GM18520 (cell line): ENCODE results near the gene SFRP5.

ENCODE experiments used
- ATAC-seq: cut with Tn5 transposase; IDR thresholded peaks from one replicate; pipeline ENCODE4 v1.9.1; 2021; ENCODE audit not compliant: unreplicated experiment

SFRP5 gene

GRCh38 chr10:97743169-97743943 lies 28.4 kb downstream of the SFRP5 start:
- no peak for ATAC-seq

GRCh38 chr10:97740613-97741012 lies 31.2 kb downstream of the SFRP5 start:
- ATAC-seq: no peak

- no peak for ATAC-seq
Measured at GRCh38 chr10:97738616-97739015, 33.2 kb downstream of the SFRP5 start.

- peak; percentile 8 for ATAC-seq
Measured at GRCh38 chr10:97737770-97738265, 34.0 kb downstream of the SFRP5 start.

- peak; percentile 80 for ATAC-seq
Measured at GRCh38 chr10:97736902-97737769, 34.7 kb downstream of the SFRP5 start, which contains the start of gene ZFYVE27. ZFYVE27 (plus strand) TSS chr10:97737128; CDS start chr10:97738478, 1,350 bp downstream.

- ATAC-seq: no peak
Measured at GRCh38 chr10:97736403-97736901, 35.3 kb downstream of the SFRP5 start.

- ATAC-seq: no peak
Measured at GRCh38 chr10:97734021-97734420, 37.8 kb downstream of the SFRP5 start.

GRCh38 chr10:97733256-97733655 lies 38.5 kb downstream of the SFRP5 start:
- no peak for ATAC-seq

GRCh38 chr10:97732052-97732359 lies 39.8 kb downstream of the SFRP5 start:
- ATAC-seq: no peak

GRCh38 chr10:97731346-97732051 lies 40.3 kb downstream of the SFRP5 start:
- no peak for ATAC-seq

- no peak for ATAC-seq
Measured at GRCh38 chr10:97729014-97729413, 42.8 kb downstream of the SFRP5 start.

GRCh38 chr10:97726636-97727178 lies 45.1 kb downstream of the SFRP5 start:
- no peak for ATAC-seq

GRCh38 chr10:97724341-97724941 lies 47.4 kb downstream of the SFRP5 start:
- ATAC-seq: no peak

- ATAC-seq: no peak
Measured at GRCh38 chr10:97723001-97723400, 48.8 kb downstream of the SFRP5 start.

GRCh38 chr10:97721871-97722780 lies 49.7 kb downstream of the SFRP5 start:
- ATAC-seq: no peak

- no peak for ATAC-seq
Measured at GRCh38 chr10:97719602-97720001, 52.2 kb downstream of the SFRP5 start.

- no peak for ATAC-seq
Measured at GRCh38 chr10:97718659-97719142, 53.1 kb downstream of the SFRP5 start.

- no peak for ATAC-seq
Measured at GRCh38 chr10:97718178-97718577, 53.6 kb downstream of the SFRP5 start.

- ATAC-seq: no peak
Measured at GRCh38 chr10:97717627-97718026, 54.2 kb downstream of the SFRP5 start.
